GM19455 (cell line): ENCODE data around the gene GNAT1.

Source experiments
- ATAC-seq: cut with Tn5 transposase; IDR thresholded peaks from one replicate; pipeline ENCODE4 v1.9.1; 2021; ENCODE audit not compliant: unreplicated experiment

The GNAT1 gene

DNA sequence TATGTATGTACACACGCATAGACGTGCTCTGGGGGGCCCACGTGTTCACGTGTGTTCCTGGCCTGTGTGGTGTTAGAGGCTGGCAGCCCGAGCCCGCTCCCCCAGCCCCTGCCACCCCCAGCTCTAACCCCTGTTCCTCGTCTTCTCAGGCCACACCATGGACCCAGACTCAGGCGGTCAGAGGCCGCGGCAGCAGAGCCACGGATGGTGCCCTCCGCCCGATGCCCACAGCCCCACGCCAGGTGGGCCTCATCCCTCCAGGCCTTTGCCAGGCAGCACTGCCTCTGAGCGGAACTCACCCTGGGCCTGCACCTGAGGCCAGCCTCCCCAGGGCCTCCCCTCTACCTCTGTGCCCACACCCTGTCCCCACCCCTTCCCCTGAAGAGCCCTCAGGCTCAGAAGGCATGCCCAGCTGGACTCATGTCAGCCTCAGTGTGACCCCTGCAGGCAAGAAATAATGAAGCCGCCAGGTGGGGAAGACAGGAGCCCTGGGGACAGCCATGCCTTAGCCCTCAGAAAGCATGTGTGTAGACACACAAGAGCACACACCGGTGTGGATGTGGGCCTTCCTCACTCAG is 16.4 kb upstream of the GNAT1 start:
- ATAC-seq, result no peak

DNA sequence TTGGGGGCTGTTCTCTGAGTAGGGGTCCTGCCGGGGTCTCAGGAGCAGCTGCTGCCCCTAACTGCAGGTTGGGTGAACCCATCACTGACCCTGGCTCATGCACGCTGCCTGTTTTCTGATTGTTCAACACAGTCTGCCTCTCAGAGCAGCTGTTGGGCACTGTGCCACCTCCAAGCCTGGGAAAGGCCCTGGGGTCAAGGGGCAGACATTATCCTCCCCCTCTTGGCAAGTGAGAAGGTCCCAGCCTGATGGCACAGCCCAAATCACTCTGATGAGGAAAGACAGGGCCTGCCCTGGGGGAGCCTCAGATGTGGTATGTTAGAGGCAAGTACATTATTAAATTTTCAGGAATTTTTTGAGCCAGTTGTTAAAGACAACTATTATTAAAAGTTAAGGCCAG is 14.1 kb upstream of the GNAT1 start:
- no peak for ATAC-seq

GRCh38 chr3:50179710-50180109 is 11.7 kb upstream of the GNAT1 start:
- ATAC-seq, result no peak

GRCh38 chr3:50181985-50182384 is 9.4 kb upstream of the GNAT1 start:
- no peak for ATAC-seq

GRCh38 chr3:50182533-50183099 is 8.8 kb upstream of the GNAT1 start:
- no peak for ATAC-seq

- ATAC-seq, result no peak
Observed at GRCh38 chr3:50183755-50184154, 7.7 kb upstream of the GNAT1 start.

DNA sequence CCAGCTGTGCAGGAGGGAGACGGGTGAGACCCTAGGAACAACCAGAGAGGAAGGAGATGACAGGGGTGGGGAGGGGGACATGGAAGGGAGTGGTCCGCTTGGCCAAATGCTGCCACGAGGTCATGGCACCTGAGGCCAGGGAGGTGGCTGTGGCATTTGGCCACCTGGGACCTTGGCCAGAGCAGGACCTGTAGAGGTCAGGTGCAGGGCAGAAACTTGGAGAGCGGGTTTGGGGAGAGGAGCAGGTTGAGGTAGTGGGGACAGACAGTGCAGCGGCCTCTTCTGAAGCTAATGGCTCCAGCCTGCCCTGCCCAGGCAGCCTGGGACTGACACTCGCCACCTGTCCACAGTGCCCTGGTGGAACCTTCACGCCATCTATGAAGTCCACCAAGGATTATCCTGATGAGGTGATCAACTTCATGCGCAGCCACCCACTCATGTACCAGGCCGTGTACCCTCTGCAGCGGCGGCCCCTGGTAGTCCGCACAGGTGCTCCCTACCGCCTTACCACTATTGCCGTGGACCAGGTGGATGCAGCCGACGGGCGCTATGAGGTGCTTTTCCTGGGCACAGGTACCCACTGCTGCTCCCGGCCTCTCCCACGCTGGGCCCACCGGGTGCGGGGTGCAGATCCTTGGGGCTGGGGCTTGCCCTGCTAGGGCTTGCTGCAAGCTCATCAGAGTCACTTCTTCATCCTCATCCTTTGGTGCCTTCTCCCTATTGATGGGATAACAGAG is 7.0 kb upstream of the GNAT1 start:
- ATAC-seq, result no peak

- ATAC-seq, result no peak
Observed at GRCh38 chr3:50185230-50185629, 6.2 kb upstream of the GNAT1 start.

GRCh38 chr3:50186096-50186495 is 5.3 kb upstream of the GNAT1 start:
- ATAC-seq, result no peak

- no peak for ATAC-seq
Observed at GRCh38 chr3:50187750-50188149, 3.7 kb upstream of the GNAT1 start.

GRCh38 chr3:50189274-50189673 is 2.1 kb upstream of the GNAT1 start:
- ATAC-seq, result no peak

DNA sequence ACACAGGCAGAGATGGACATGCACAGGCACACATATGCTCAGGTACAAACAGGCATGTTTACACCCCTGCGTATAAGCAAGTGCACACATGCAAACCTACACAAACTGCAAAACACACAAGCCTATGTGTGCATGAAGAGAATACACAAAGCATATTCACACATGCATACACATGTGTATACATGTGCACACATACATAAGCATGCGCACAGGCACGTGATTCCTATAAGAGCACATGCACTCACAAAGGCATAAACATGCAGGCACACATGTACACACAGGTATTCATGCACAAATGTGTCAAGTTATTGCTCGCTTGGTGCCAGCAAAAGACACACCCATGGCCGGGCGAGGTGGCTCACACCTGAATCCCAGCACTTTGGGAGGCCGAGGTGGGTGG is 1.4 kb upstream of the GNAT1 start:
- ATAC-seq, result no peak

DNA sequence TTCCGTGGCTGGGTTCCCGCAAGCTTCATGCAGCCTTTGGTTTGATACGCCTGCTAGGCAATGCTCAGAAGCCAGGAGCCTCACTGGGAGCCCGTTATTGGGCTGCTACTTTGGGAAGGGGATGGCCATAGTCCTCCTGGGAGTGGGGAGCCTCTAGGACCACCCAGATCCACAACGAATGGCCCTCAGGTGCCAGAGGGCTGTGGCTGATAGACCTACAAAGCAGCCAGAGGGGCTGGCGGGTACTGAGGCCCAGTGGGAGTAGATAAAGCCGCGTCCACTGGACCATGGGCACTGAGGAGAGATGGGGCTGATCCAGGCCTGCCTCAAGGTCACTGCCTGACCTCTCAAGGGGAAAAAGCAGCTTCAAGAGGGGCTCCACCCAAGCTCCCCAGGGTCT is 714 bp downstream of the GNAT1 start:
- ATAC-seq, result no peak

GRCh38 chr3:50192689-50193141 is 1.3 kb downstream of the GNAT1 start:
- ATAC-seq, result no peak

- no peak for ATAC-seq
Observed at GRCh38 chr3:50193286-50193685, 1.9 kb downstream of the GNAT1 start.

DNA sequence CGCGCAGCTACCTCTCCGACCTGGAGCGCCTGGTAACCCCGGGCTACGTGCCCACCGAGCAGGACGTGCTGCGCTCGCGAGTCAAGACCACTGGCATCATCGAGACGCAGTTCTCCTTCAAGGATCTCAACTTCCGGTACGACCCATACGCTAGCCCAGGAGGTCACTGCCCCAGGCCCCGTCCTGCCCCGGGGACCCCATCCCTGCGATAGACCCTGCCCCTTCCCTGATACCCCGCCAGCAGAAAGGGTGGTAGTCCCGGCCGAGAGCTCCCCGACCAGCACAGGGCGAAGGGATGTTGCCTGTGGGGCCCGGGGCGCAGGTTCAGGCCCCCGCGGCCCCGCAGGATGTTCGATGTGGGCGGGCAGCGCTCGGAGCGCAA is 2.3 kb downstream of the GNAT1 start:
- ATAC-seq, result no peak

DNA sequence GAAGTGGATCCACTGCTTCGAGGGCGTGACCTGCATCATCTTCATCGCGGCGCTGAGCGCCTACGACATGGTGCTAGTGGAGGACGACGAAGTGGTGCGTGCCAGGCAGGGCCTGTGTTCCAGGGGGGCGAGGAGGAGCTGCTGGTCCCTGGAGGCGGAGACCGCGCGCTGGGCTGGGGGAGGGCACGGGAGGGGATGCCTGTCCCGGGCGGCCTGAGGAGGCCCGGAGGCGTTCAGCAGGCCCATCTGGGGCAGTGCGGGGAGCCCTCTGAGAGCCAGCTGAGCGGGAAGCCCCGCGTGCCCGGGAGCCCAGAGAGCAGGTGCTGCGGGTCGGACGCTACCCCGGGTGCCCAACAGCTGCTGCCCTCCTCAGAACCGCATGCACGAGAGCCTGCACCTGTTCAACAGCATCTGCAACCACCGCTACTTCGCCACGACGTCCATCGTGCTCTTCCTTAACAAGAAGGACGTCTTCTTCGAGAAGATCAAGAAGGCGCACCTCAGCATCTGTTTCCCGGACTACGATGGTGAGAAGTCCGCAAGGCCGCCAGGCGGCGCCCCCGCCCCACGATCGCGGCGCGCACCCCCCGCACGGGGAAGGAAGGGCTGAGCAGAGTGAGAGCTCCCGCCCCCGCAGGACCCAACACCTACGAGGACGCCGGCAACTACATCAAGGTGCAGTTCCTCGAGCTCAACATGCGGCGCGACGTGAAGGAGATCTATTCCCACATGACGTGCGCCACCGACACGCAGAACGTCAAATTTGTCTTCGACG is 2.9 kb downstream of the GNAT1 start:
- no peak for ATAC-seq

DNA sequence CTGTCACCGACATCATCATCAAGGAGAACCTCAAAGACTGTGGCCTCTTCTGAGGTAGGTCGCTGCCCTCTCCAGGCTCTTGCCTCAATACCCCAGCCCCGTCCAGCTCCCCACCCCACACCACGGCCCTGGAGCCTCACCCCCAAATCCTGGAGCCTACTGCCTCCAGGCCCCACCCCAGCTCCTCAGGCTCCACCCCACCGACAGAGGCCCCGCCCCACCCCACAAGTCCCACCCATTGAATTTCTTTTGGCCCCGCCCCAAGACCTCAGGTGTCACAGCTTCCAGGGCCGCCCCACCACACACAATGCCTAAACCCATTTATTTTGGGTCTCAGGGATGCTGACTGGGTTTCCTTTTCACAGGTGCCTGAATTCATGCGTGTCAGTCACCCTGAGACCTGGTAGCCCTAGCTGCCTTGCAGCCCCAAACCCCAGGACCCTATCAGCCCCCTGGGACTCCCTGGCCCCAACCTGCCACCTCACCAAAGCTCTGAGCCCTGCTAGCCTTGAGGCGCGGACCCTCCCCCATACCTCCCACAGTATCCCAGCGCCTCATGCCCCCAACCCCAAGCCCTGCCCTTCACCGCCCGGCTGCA is 3.6 kb downstream of the GNAT1 start:
- no peak for ATAC-seq

DNA sequence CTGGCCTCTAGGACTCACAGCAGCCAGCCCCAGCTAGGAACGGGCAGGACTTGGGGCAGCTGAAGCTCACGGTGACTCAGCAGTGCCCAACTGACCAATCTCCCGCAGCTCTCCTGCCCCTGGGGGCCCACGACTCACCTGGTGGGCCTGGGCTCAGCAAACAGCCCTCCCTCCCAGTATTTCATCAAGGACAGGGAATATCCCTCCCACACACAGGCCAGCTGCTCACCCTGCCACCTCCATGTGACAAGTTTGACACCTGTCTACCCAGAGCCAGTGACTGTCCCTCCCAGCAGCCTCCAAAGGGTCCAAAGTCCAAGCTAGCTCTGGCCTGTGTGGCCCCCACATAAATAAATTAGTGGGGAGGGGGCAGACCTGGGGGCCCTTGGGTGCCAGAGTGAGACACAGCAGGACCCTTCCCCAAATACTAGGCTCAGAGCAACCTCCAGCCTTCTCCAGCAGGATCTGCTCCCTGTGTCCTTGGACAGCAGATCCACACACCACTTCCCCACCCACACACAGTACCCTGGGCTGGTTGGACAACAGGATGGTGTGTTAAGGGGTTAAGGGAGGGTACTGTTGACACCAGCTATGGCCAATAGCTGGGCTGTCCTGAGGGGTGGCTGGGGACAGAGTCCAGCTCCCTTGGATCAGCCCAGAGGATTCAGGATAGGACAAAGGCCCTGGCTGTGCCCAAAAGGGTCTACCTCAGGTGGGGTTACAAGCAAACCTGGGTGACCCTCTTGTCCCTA is 4.3 kb downstream of the GNAT1 start:
- no peak for ATAC-seq

DNA sequence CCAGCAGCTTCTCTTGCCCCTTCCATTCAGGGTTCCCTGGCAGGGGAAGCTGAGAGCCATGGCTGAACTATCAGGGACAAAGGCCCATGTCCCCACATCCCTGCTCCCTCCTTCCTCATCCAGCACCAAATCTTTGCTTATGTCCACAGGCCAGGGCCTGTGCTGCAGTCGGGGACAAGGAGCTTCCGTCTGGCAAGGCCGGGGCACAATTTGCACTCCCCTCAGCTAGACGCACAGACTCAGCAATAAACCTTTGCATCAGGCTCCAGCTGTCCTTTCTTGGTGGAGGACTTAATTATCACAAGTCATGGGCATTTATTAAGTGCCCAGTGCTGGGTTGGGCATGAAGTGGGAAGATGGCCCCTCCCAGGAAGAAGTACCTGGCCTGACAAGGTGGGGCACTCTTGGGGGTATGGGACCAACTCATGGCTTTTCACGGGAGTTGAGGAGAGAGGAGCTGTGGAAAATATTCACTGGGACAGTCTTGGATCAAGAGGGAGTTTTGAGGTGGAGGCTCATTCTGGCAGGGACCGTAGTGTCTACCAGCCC is 4.9 kb downstream of the GNAT1 start:
- ATAC-seq, result no peak
